Neural progenitor cell (in vitro differentiated cells): ENCODE results near the gene AP1B1. TPM values are rescaled to one million over a fixed set of nuclear protein-coding genes. Genes with fewer than 3 reads are reported as not detected.
A peak's percentile ranks its signal among the peaks of the same experiment; 100 is the strongest.
"Not testable (repeated sequence)": the region's sequence is repeated elsewhere in the genome, so short reads cannot be mapped to it uniquely, and the experiment has no call there.

Experiments
- DNase-seq: peaks from one replicate; pipeline ENCODE4 v3.0.0-alpha.2; 2016; ENCODE audit warnings: low spot score
- H2AFZ ChIP-seq: fragments of 200-600 bp; sonication (generic); replicated peaks from 2 replicates; pipeline ENCODE4 v1.6.1; 2016; ENCODE audit warnings: antibody characterized with exemption
- H3F3A ChIP-seq: fragments of 200-600 bp; sonication (generic); 2 replicates; pipeline ENCODE4 v1.6.1; 2016; ENCODE audit warnings: antibody characterized with exemption, low read depth
- H3K27ac ChIP-seq: fragments of 200-600 bp; sonication (generic); 2 replicates; pipeline ENCODE4 v1.5.1; 2016; ENCODE audit warnings: mild to moderate bottlenecking
- H3K27me3 ChIP-seq: fragments of 200-600 bp; sonication (generic); 2 replicates; pipeline ENCODE4 v1.6.1; 2016; ENCODE audit warnings: mild to moderate bottlenecking, moderate library complexity
- H3K36me3 ChIP-seq: fragments of 200-600 bp; sonication (generic); 2 replicates; pipeline ENCODE4 v1.5.1; 2016
- H3K4me1 ChIP-seq: fragments of 200-600 bp; sonication (generic); 2 replicates; pipeline ENCODE4 v1.6.1; 2016; ENCODE audit warnings: mixed run types
- H3K4me2 ChIP-seq: fragments of 200-600 bp; sonication (generic); 2 replicates; pipeline ENCODE4 v1.6.1; 2016
- H3K4me3 ChIP-seq: fragments of 200-600 bp; sonication (generic); 2 replicates; pipeline ENCODE4 v1.5.1; 2016
- H3K79me2 ChIP-seq: fragments of 200-600 bp; sonication (generic); 2 replicates; pipeline ENCODE4 v1.6.1; 2016; ENCODE audit warnings: low read depth
- H3K9ac ChIP-seq: fragments of 200-600 bp; sonication (generic); 2 replicates; pipeline ENCODE4 v1.6.1; 2016
- H3K9me3 ChIP-seq: fragments of 200-600 bp; sonication (generic); 2 replicates; pipeline ENCODE4 v1.5.1; 2016; ENCODE audit warnings: low read depth
- H4K20me1 ChIP-seq: fragments of 200-600 bp; sonication (generic); 2 replicates; pipeline ENCODE4 v1.6.1; 2016; ENCODE audit warnings: low read depth
- H3K27ac Mint-ChIP-seq: 3 replicates; pipeline ENCODE4 v1.8.0; 2021; ENCODE audit warnings: mixed read lengths
- H3K27me3 Mint-ChIP-seq: 2 replicates; pipeline ENCODE4 v1.8.0; 2022; ENCODE audit warnings: low read depth, mild to moderate bottlenecking, inconsistent platforms, moderate library complexity, mixed read lengths; ENCODE audit not compliant: insufficient read depth
- H3K36me3 Mint-ChIP-seq: 3 replicates; pipeline ENCODE4 v1.8.0; 2021; ENCODE audit warnings: mixed read lengths
- H3K4me1 Mint-ChIP-seq: 3 replicates; pipeline ENCODE4 v1.8.0; 2021; ENCODE audit warnings: mixed read lengths
- H3K4me3 Mint-ChIP-seq: 3 replicates; pipeline ENCODE4 v1.8.0; 2021; ENCODE audit warnings: mild to moderate bottlenecking, moderate library complexity, mixed read lengths
- H3K9me3 Mint-ChIP-seq: 3 replicates; pipeline ENCODE4 v1.8.0; 2020; ENCODE audit warnings: mixed read lengths
- EZH2 ChIP-seq: fragments of 200-600 bp; sonication (generic); IDR thresholded peaks from 2 replicates; pipeline ENCODE4 v1.6.1; 2017; ENCODE audit warnings: antibody characterized with exemption, mild to moderate bottlenecking, moderate library complexity
- EZH2phosphoT487 ChIP-seq: fragments of 200-600 bp; sonication (generic); IDR thresholded peaks from 2 replicates; pipeline ENCODE4 v1.6.1; 2017; ENCODE audit warnings: antibody characterized with exemption
- total RNA-seq: library from RNA; depleted of rRNA; stranded (reverse); fragments of >200 nt; gene quantifications from 2 replicates; pipeline ENCODE4 v1.2.3, GENCODE V29; 2015; ENCODE audit warnings: low replicate concordance
- TF ChIP-seq, protein P1 (sequence below): fragments of 200-600 bp; sonication (generic); IDR thresholded peaks from 2 replicates; pipeline ENCODE4 v1.5.1; 2017; ENCODE audit warnings: antibody characterized with exemption, mild to moderate bottlenecking

AP1B1 gene
- total RNA-seq, 1 donor from 2014 or later = 34.7 TPM

DNA sequence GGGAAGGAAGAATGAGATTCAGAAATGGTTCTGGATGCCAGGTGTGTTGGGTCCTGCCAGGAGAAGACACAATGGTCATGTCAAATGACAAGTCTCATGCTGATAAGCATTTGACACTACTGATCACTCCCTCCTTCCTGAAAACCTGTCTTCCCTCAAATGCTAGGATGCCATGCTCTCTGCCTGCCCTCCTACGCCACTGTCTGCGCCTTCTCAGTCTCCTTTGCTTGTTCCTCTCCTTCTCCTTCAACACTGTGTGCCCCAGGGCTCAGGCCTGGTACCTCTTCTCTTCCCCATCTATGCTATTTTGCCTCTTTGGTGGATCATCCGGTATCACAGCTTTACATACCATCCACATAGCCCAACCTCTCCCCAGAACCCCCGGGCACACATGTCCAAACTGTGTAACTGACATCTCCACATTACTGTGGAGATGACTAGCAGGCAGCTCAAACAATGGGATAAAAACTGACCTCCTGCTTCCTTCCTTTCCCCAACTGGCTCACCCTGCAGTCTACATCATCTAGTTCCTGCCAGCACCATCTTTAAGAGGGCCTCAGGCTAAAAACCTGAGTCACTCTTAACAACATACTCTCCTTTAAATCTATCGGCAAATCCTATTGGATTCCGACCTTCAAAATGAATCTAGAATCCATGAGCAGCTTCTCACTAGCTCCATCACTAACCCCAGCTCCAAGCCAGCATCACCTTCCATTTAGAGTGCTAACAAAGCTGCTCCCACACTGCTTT lies 8.2 kb downstream of the AP1B1 start:
- Histone ChIP-seq H3K27ac (no peak overlapping the region), H3K4me3 (no peak overlapping the region), H3K4me2 (no peak overlapping the region), H3K27me3 (no peaks in the 10 kb centered on the region), H3K4me1 (no peaks in the 10 kb centered on the region), H3K9ac (no peak overlapping the region), H3K36me3 (no peaks in the 10 kb centered on the region), H2AFZ (no peak overlapping the region), H3K9me3 (no peaks in the 10 kb centered on the region), H3F3A (no peaks in the 10 kb centered on the region), H4K20me1 (peaks cover 8% of the 10 kb centered on the region), H3K79me2 (peaks cover 11% of the 10 kb centered on the region)
- peaks cover 16% of the 10 kb centered on the region for H3K36me3 Mint-ChIP-seq
- DNase-seq = no peak
- TF ChIP-seq, protein P1, sequence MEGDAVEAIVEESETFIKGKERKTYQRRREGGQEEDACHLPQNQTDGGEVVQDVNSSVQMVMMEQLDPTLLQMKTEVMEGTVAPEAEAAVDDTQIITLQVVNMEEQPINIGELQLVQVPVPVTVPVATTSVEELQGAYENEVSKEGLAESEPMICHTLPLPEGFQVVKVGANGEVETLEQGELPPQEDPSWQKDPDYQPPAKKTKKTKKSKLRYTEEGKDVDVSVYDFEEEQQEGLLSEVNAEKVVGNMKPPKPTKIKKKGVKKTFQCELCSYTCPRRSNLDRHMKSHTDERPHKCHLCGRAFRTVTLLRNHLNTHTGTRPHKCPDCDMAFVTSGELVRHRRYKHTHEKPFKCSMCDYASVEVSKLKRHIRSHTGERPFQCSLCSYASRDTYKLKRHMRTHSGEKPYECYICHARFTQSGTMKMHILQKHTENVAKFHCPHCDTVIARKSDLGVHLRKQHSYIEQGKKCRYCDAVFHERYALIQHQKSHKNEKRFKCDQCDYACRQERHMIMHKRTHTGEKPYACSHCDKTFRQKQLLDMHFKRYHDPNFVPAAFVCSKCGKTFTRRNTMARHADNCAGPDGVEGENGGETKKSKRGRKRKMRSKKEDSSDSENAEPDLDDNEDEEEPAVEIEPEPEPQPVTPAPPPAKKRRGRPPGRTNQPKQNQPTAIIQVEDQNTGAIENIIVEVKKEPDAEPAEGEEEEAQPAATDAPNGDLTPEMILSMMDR = no peak
- TF ChIP-seq EZH2 = no peak
- H3K4me3 Mint-ChIP-seq = no peak overlapping the region
- peaks cover 14% of the 10 kb centered on the region for H3K4me1 Mint-ChIP-seq
- peaks cover 3% of the 10 kb centered on the region for H3K27me3 Mint-ChIP-seq
- peak overlapping the region; percentile 7 for H3K27ac Mint-ChIP-seq
- no peaks in the 10 kb centered on the region for H3K9me3 Mint-ChIP-seq

DNA sequence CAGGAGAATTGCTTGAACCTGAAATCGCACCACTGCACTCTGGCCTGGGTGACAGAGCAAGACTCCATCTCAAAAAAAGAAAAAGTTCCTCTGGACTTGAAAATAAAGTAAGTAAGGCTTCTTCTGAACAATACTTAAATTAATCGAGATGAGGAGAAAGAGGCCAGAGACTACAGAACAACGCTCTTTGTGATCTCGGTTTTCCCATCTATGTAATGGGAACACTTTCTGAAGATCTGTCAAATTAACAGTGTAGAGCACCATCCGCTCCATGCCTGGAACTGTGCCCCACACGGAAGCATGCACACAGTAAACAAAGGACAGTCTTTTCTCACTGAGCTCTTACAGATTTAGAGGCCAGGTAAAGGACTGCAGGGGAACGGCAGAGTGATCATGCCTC lies 9.1 kb downstream of the AP1B1 start:
- DNase-seq = no peak
- Histone ChIP-seq H3K36me3 (no peaks in the 10 kb centered on the region), H4K20me1 (peaks cover 8% of the 10 kb centered on the region), H2AFZ (no peak overlapping the region), H3K4me3 (no peak overlapping the region), H3K9ac (no peak overlapping the region), H3K79me2 (peaks cover 9% of the 10 kb centered on the region), H3K27me3 (no peaks in the 10 kb centered on the region), H3K4me2 (no peak overlapping the region), H3K27ac (no peak overlapping the region), H3K4me1 (no peaks in the 10 kb centered on the region), H3K9me3 (no peaks in the 10 kb centered on the region), H3F3A (no peaks in the 10 kb centered on the region)
- TF ChIP-seq EZH2 (no peak), EZH2phosphoT487 (no peak)
- TF ChIP-seq, protein P1 = no peak
- Mint-ChIP-seq H3K9me3 (no peaks in the 10 kb centered on the region), H3K36me3 (peaks cover 17% of the 10 kb centered on the region), H3K27me3 (peaks cover 3% of the 10 kb centered on the region), H3K4me3 (no peak overlapping the region), H3K27ac (no peak overlapping the region), H3K4me1 (peaks cover 14% of the 10 kb centered on the region)

DNA sequence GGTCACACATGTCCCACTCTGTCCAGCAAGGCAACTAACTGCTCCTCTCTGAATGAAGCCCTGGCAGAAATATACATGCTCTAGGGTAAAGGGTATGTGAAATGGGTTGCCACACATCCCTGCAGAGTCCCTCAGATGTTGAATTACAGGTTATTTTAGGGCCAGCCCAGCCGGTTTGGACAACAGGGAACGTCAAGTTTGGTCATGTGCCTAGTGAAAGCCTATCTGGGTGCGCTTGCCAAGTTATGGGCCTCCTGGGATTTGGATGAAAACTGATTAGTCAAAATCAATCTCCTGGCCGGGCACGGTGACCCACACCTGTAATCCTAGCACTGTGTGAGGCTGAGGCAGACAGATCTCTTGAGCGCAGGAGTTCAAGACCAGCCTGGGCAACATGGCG lies 10.4 kb downstream of the AP1B1 start:
- Histone ChIP-seq H3K79me2 (peaks cover 9% of the 10 kb centered on the region), H4K20me1 (peaks cover 12% of the 10 kb centered on the region)
- H3K27ac Mint-ChIP-seq = no peak overlapping the region

DNA sequence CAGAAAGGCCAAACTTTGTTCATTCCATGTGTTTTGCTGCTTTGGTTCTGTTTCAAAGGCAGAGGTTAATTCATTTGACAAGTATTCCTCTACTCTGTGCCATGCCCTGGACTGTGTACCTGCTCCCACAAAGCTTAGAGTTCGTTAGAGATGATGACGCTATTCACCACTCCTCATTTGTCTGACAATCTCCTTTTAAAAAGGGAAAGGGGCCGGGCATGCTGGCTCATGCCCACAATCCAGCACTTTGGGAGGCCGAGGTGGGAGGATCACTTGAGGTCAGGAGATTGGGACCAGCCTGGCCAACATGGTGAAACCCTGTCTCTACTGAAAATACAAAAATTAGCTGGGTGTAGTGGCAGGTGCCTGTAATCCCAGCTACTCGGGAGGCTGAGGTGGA lies 11.7 kb downstream of the AP1B1 start:
- not testable (repeated sequence) for H2AFZ ChIP-seq, H3K9me3 ChIP-seq, H3K9me3 Mint-ChIP-seq, H3K4me3 ChIP-seq, H3K4me1 ChIP-seq, H3K27me3 ChIP-seq, H3K27me3 Mint-ChIP-seq, H3K79me2 ChIP-seq, H3F3A ChIP-seq, DNase-seq, H3K27ac ChIP-seq, H3K9ac ChIP-seq, H3K4me3 Mint-ChIP-seq, H3K27ac Mint-ChIP-seq, H3K4me2 ChIP-seq, H3K36me3 ChIP-seq
- peaks cover 18% of the 10 kb centered on the region for H3K4me1 Mint-ChIP-seq
- H3K36me3 Mint-ChIP-seq = peaks cover 15% of the 10 kb centered on the region
- H4K20me1 ChIP-seq = peaks cover 12% of the 10 kb centered on the region

More for the DNA sequence above, 10.4 kb downstream of the AP1B1 start:
- H3K4me3 ChIP-seq = no peak overlapping the region
- no peak overlapping the region for H3K27ac ChIP-seq
- no peak for TF ChIP-seq EZH2phosphoT487
- H3K4me2 ChIP-seq = no peak overlapping the region
- Mint-ChIP-seq H3K4me1 (peaks cover 16% of the 10 kb centered on the region), H3K27me3 (peaks cover 3% of the 10 kb centered on the region), H3K9me3 (no peaks in the 10 kb centered on the region), H3K4me3 (no peak overlapping the region), H3K36me3 (peaks cover 17% of the 10 kb centered on the region)
- H3K9ac ChIP-seq = no peak overlapping the region
- no peaks in the 10 kb centered on the region for H3K9me3 ChIP-seq
- H3F3A ChIP-seq = no peaks in the 10 kb centered on the region
- H2AFZ ChIP-seq = no peak overlapping the region
- H3K27me3 ChIP-seq = no peaks in the 10 kb centered on the region
- no peaks in the 10 kb centered on the region for H3K4me1 ChIP-seq
- DNase-seq = no peak
- no peaks in the 10 kb centered on the region for H3K36me3 ChIP-seq
